Astrocyte of the spinal cord (primary cell): ENCODE measurements around the gene BMPR1B.
A peak's percentile ranks its signal among the peaks of the same experiment; 100 is the strongest.
"Not testable (repeated sequence)": the region's sequence is repeated elsewhere in the genome, so short reads cannot be mapped to it uniquely, and the experiment has no call there.

Experiments
- DNase-seq: peaks from one replicate; pipeline ENCODE4 v3.0.0; 2011; ENCODE audit warnings: low read depth, low spot score
- H3K4me3 ChIP-seq: 2 replicates; pipeline ENCODE4 v1.5.1; 2011; ENCODE audit warnings: low read depth, mild to moderate bottlenecking, low read length, moderate library complexity
- in situ Hi-C: cut with HindIII; loops from 2 replicates; pipeline ENCODE4 v1.10.0; 2017; ENCODE audit warnings: low sequenced_read_pairs
- TF ChIP-seq, protein P1 (sequence below): IDR thresholded peaks from 2 replicates; pipeline ENCODE4 v1.5.1; 2012; ENCODE audit warnings: low read depth, mild to moderate bottlenecking, low read length, inconsistent platforms

BMPR1B gene

DNA sequence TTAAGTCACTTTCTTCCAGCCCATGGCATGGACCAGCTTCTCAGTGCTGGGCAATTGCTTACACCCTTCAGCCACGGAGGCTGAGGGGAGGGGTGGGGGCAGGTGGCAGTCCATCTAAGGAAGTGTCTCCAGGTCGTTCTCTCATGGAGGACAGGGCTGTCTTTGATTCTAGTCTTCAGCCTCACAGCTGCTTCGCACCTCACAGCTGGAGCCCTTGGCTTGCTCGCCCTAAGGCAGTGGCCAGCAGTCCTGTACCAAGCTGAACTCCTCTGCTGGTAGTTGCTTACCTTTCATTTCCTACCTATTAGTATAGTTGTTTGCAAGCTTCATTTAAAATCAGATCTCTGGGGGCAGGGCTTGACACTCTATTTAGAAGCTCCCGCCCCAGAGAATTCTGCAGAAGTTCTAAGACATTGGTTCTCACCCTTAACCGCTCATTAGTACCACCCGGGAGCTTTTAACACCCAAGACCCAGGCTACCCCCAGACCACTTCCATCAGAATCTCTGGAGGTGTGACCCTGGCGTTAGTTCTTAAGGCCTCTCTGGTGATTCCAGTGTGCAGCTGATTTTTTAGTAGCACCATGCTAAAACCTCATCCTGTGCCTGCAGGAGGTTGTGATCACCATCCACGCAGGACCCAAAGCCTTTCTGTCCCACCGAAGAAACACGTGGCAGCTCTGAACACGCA, 404.2 kb downstream of the BMPR1B start:
- in situ Hi-C loops = no loop called here
- no peak for DNase-seq
- TF ChIP-seq, protein P1, sequence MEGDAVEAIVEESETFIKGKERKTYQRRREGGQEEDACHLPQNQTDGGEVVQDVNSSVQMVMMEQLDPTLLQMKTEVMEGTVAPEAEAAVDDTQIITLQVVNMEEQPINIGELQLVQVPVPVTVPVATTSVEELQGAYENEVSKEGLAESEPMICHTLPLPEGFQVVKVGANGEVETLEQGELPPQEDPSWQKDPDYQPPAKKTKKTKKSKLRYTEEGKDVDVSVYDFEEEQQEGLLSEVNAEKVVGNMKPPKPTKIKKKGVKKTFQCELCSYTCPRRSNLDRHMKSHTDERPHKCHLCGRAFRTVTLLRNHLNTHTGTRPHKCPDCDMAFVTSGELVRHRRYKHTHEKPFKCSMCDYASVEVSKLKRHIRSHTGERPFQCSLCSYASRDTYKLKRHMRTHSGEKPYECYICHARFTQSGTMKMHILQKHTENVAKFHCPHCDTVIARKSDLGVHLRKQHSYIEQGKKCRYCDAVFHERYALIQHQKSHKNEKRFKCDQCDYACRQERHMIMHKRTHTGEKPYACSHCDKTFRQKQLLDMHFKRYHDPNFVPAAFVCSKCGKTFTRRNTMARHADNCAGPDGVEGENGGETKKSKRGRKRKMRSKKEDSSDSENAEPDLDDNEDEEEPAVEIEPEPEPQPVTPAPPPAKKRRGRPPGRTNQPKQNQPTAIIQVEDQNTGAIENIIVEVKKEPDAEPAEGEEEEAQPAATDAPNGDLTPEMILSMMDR = no peak
- no peak overlapping the region for H3K4me3 ChIP-seq

DNA sequence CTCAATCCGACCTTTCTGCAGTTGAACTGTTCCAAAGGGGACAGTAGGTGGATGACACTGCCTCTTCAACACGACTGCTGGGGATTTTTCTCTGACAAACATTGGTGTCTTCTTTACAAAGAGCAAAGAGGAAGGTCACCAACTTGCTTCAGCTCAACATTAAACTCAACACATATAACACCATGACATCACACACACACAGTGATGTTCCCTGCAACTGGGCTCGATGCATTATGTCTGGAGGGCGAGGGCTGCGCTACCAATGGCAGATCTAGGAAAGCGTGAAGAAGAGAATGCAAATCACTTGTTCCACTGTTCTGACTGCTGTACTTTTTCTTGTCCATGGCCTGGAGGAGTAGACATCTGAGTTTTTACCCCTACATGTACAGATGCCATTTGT, 405.1 kb downstream of the BMPR1B start:
- DNase-seq = no peak
- TF ChIP-seq, protein P1 = no peak
- no peak overlapping the region for H3K4me3 ChIP-seq
- in situ Hi-C loops = no loop called here

DNA sequence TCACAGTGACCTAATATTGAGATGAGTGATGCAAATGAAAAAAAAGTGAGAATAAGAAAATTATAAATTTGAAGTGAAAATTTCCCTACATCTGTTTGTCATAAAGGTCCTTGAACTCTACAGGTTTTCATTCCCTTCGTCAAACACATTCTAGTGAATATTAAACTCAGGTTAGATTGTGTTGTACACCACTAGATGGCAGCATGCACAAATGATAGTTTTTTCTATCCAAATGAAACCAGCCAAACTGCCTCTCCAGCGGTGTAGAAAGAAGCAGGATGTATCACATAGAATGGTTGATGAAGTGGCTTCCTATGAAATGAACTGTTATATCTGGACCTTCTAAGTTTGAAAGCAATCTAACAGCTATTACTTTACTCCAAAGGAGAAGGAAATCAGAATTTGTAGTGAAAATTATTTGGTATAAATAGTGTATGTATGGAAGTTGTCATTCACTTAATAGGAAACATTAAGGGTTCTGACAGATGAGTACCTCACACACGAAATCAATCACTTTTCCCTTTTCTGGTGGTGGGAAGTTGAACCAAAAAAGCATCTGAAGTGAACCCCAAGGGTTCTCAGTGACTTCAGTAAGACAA, 408.3 kb downstream of the BMPR1B start:
- peak; percentile 79 for DNase-seq
- H3K4me3 ChIP-seq = no peak overlapping the region
- in situ Hi-C loops = no loop called here
- TF ChIP-seq, protein P1 = peak; percentile 51

DNA sequence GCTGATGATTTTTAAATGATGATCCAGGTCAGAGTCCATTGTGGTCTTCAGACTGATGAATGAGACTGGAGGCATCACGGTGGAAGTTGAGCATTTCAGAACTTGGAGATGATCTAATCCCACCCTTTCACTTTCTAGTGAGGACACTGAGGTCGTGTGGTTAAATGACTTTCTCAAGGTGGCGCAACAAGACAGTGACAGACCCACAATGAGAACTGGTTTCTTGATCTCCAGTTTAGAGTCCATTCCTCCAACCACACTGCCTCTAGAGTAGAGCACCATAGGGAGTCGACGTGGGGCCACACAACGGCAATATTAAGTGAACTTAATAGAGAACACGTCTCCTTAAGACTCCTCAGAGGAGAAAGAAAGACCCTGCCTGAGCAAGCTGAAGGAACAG, 410.1 kb downstream of the BMPR1B start:
- TF ChIP-seq, protein P1 = no peak
- no peak overlapping the region for H3K4me3 ChIP-seq
- DNase-seq = no peak
- in situ Hi-C loops = no loop called here

DNA sequence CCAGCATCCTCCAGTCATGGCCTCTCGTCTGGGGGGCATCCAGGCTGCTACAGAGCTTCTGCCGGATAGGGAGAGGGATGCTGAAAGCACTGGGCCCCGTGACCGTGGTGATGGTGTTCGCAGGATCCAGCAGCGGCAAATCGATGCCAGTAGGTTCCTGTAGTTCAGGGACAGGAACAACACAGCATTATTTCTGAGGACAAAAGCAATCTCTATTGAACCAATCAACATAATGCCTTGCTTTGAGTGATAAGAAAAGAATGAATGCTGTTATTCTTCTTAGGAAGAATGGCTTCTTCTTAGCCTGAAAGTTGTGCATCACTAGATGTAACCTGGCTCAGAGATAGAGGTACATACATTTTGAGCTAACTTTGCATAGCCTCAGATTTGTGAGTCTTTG, 412.4 kb downstream of the BMPR1B start:
- no peak for DNase-seq
- H3K4me3 ChIP-seq = no peak overlapping the region
- TF ChIP-seq, protein P1 = no peak
- in situ Hi-C loops = no loop called here

DNA sequence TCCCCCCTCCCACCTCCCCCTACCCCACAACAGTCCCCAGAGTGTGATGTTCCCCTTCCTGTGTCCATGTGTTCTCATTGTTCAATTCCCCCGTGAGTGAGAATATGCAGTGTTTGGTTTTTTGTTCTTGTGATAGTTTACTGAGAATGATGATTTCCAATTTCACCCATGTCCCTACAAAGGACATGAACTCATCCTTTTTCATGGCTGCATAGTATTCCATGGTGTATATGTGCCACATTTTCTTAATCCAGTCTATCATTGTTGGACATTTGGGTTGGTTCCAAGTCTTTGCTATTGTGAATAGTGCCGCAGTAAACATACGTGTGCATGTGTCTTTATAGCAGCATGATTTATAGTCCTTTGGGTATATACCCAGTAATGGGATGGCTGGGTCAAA, 413.6 kb downstream of the BMPR1B start:
- DNase-seq, in situ Hi-C loops, H3K4me3 ChIP-seq: not testable (repeated sequence)

DNA sequence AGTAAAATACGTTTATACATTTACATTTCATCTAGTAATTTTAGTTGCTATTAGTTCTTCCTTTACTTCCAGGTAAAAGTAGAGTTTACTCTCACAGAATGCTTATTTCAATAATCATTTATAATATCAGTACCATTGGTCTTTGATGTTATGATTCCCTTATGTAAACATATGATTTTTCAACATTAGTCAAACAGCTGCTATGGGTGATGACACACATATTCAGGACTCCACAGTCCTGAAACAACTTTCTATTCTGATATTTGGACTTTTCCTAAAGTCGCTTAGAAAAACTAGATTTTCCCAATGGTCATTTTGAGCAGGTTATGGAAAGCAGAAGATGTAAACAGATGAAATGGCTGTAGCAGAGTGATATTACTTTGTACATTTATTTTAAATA, 421.2 kb downstream of the BMPR1B start:
- H3K4me3 ChIP-seq = no peak overlapping the region
- TF ChIP-seq, protein P1 = no peak
- in situ Hi-C loops = no loop called here
- no peak for DNase-seq
